Esophagus muscularis mucosa (tissue), 3 donors: Measurements from ENCODE around the gene PROSER3.

Experiments
- CTCF ChIP-seq, 3 experiments: fragments of 200-600 bp in 2 of 3; fragments of 450-650 bp in 1 of 3; sonication (generic) in 2 of 3; IDR thresholded peaks; one replicate each; pipeline ENCODE4 v1.5.1; 2017 to 2019; ENCODE audit warnings: antibody characterized with exemption in 3 of 3, mild to moderate bottlenecking in 2 of 3, moderate library complexity in 1 of 3
- POLR2A ChIP-seq: fragments of 450-650 bp; IDR thresholded peaks from one replicate; pipeline ENCODE4 v1.6.1; 2017; ENCODE audit warnings: antibody characterized with exemption, moderate library complexity, mild to moderate bottlenecking, low read depth

- TF ChIP-seq CTCF (IDR thresholded peaks at IDR 0.05) (no peak), POLR2A (no peak)
Observed at GRCh38 chr19:35816846-35817245, 58.9 kb downstream of the PROSER3 start.
